GM12864 (cell line): ENCODE results near the gene TSPAN1.

Experiments
- DNase-seq: peaks from one replicate; pipeline ENCODE4 v3.0.0-alpha.2; 2011; ENCODE audit warnings: low read depth
- H3K4me3 ChIP-seq: 2 replicates; pipeline ENCODE4 v1.5.1; 2011; ENCODE audit warnings: mild to moderate bottlenecking, low read depth, low read length, control low read depth
- CTCF ChIP-seq: IDR thresholded peaks from 2 replicates; pipeline ENCODE4 v1.5.1; 2011; ENCODE audit warnings: low read depth, mild to moderate bottlenecking, moderate library complexity, low read length, control low read depth, inconsistent platforms; ENCODE audit errors: missing control alignments

Gene TSPAN1

DNA sequence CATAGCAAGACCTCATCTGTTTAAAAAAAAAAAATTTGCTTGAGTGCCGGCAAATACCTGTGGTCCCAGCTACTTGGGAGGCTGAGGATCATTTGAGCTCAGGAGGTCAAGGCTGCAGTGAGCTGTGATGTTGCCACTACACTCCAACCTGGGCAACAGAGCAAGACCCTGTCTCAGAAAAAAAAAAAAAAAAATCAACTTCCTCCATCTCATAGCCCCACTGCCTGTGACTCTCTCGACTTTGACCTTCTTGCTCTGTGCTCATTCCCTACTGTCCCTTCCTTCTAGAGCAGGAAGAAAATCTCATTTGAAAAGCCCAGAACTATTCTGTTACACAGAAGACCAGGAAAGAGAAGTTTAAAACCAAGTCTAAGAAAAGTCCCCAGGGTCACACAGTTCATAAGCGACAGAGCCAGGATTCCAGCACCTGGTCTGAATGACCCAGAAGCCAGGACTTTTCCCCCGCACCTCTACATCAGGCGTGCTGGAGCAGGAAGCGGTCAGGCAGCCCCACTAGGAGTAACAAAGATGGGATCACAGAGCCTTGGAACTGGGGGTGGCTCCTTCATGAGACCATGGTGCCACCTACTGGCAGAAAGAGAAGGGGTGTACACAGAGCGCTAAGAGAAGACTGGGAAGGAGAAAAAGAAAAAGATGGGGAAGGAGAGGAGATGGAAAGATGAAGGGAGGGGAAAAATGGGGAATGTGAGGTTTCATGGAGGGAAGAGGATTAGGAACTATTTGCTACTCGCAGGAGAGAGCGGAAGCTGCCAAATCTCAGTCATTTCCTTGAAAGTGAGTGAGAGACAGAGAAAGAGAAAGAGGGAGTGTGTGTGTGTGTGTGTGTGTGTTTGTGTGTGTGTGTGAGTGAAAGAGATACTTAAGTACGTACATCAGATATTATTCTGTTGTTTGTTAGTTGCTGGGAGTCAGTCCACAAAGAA lies 4.5 kb downstream of the TSPAN1 start:
- peak; percentile 44 for DNase-seq

GRCh38 chr1:46180082-46180616 lies 5.3 kb downstream of the TSPAN1 start:
- H3K4me3 ChIP-seq = no peak overlapping the region
- no peak for DNase-seq
- TF ChIP-seq CTCF = peak; percentile 31

More for the DNA sequence above, 4.5 kb downstream of the TSPAN1 start:
- peak; percentile 87 for TF ChIP-seq CTCF
- no peak overlapping the region for H3K4me3 ChIP-seq

- H3K4me3 ChIP-seq = no peak overlapping the region
- TF ChIP-seq CTCF = no peak
- no peak for DNase-seq
Measured at GRCh38 chr1:46181343-46182260, 6.7 kb downstream of the TSPAN1 start.

GRCh38 chr1:46183079-46183847 lies 8.4 kb downstream of the TSPAN1 start:
- DNase-seq = no peak

DNA sequence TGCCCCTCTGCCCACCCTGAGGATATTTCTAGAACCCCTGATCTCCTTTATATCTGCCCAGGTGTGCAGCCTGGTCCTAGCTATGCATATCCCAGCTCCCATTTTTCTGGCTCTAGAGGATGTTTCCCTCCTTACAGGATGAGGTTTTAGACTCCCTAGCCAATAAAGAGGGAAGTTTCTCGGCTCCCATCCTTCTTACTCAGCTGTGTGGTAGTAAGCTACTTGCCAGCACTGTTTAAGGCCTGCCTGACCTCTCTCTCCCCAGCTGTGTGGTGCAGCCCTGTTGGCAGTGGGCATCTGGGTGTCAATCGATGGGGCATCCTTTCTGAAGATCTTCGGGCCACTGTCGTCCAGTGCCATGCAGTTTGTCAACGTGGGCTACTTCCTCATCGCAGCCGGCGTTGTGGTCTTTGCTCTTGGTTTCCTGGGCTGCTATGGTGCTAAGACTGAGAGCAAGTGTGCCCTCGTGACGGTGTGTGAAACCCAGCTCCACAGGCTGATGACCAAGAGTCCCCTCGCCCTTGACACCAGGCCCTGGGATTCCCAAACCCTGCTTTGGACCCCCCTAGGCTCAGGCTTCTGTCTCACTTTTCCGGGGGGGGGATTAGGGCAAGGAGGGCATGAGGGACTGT lies 9.2 kb downstream of the TSPAN1 start:
- TF ChIP-seq CTCF = no peak
- no peak overlapping the region for H3K4me3 ChIP-seq
- DNase-seq = no peak

More at GRCh38 chr1:46183079-46183847, 8.4 kb downstream of the TSPAN1 start:
- H3K4me3 ChIP-seq = no peak overlapping the region
- no peak for TF ChIP-seq CTCF
